ENCODE results near the gene TFF2.

TFF2 gene

DNA sequence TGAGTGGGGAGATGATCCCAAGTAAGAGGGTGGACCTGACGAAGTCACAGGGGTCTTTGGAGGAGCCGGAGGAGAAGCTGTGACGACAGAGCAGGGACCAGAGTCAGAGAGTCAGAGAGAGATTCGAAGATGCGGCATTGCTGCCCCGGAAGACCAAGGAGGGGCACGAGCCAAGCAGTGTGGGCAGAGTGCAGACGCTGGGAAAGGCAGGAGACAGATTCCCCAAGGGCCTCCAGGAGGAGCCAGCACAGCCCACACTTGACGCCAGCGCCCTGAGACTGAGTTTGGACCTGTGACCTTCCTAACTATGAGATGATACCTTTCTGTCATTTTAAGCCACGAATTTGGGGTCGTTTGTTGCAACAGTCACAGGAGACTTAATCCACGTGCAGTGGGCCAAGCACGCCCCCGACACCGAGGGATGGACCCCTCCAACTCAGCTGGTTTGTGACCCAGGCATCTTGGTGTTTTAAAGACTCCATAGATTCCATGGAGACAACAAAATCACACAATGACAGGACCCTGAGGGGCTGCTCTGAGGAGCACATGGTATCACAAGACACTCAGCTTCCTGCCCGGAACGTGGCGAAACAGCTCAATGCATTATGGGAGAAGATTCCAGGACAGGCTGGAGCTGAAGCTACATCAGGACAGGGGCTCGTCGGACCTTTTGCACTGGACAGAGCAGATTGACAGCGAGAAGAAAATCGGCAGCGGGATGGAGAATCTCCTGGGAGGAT lies 26.6 kb upstream of the TFF2 start:
- Histone ChIP-seq H3K36me3 (no peaks in the 10 kb centered on the region), H3K9me3 (ENCODE audit: severe bottlenecking) (peaks cover 4% of the 10 kb centered on the region), H3K4me3 (ENCODE audit: low read depth, low read length) (no peak overlapping the region), H3K27ac (no peak overlapping the region), H3K27me3 (ENCODE audit: insufficient read depth, low read depth, severe bottlenecking) (no peaks in the 10 kb centered on the region)
- TF ChIP-seq, protein P1, sequence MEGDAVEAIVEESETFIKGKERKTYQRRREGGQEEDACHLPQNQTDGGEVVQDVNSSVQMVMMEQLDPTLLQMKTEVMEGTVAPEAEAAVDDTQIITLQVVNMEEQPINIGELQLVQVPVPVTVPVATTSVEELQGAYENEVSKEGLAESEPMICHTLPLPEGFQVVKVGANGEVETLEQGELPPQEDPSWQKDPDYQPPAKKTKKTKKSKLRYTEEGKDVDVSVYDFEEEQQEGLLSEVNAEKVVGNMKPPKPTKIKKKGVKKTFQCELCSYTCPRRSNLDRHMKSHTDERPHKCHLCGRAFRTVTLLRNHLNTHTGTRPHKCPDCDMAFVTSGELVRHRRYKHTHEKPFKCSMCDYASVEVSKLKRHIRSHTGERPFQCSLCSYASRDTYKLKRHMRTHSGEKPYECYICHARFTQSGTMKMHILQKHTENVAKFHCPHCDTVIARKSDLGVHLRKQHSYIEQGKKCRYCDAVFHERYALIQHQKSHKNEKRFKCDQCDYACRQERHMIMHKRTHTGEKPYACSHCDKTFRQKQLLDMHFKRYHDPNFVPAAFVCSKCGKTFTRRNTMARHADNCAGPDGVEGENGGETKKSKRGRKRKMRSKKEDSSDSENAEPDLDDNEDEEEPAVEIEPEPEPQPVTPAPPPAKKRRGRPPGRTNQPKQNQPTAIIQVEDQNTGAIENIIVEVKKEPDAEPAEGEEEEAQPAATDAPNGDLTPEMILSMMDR (IDR thresholded peaks at IDR 0.05; ENCODE audit: low read depth, low read length) = no peak
- DNase-seq = no peak

DNA sequence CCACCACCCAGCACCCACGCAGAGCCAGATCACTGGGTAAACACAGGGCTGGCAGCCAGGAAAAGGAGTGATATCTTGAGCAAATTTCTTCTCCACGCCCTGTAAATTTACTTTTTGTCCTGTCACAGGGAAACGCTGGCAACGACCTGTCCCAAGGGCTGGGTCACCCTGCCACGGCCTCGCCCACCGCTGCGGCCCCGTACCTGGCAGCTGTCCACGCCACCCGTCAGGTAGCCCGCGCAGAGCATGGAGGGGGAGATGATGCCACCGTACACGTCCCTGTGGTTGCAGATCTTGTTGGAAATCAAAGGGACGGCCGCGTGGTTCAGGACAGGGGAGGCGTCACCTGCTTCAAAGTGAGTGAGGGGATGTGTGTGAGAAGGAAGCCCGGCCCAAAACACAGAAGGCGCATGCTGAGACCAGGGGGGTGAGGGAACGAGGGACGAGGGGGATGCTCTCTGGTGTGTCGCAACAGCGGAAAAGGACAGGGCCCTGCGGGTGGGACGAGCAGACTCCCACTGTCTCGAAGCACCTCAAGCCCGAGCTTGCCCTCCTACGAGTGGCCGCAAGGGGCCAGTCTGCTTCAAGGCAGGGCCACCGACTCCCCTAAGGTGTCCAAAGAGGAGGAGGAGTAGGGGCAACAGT lies 25.7 kb upstream of the TFF2 start:
- Histone ChIP-seq H3K4me3 (ENCODE audit: low read depth, low read length) (no peak overlapping the region), H3K9me3 (ENCODE audit: severe bottlenecking) (no peaks in the 10 kb centered on the region), H3K36me3 (no peaks in the 10 kb centered on the region), H3K27me3 (ENCODE audit: insufficient read depth, low read depth, severe bottlenecking) (no peaks in the 10 kb centered on the region), H3K27ac (no peak overlapping the region)
- DNase-seq = no peak
- TF ChIP-seq, protein P1 (IDR thresholded peaks at IDR 0.05; ENCODE audit: low read depth, low read length) = no peak

DNA sequence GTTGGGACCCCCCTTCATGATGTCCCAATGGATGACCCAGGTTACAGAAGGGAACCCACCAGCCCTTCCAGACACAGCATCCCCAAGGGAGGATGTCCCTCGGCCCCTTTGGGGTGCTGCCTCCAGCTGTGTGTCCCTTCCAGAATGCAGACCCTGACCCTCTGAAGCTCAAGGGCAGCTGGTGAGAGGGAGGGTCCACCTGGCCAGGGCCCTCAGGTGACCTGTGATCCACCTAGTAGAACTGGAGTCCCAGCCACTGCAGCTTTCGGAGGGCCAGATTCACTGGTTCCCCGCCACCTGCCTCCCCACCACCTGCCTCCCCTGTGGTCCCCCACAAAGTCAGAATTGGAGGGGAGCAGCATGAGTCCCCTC lies 25.2 kb upstream of the TFF2 start:
- H3K27ac ChIP-seq = no peak overlapping the region
- no peaks in the 10 kb centered on the region for H3K27me3 ChIP-seq (ENCODE audit: insufficient read depth, low read depth, severe bottlenecking)
- H3K9me3 ChIP-seq (ENCODE audit: severe bottlenecking) = no peaks in the 10 kb centered on the region
- H3K4me3 ChIP-seq (ENCODE audit: low read depth, low read length) = no peak overlapping the region
- no peak for DNase-seq
- no peaks in the 10 kb centered on the region for H3K36me3 ChIP-seq
- TF ChIP-seq, protein P1 (IDR thresholded peaks at IDR 0.05; ENCODE audit: low read depth, low read length) = no peak

DNA sequence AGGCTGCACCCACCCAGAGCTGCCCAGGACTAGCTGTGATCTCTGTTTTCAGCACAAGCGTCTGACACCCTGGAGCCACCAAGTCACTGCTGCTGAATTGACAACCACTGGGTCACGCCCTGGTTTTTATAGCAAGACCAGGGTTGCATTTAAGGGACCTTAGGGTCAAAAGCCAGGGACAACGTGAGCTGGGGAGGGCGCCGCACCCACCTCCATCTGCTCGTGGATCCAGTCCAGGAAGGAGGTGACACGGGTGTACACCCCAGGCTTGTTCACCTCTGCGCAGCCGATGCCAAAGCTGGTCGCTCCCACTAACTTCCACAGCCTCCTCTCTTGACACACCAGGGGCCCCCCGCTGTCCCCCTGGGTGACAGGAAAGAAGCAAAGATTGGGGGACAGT lies 24.7 kb upstream of the TFF2 start:
- H3K27ac ChIP-seq = no peak overlapping the region
- no peak for DNase-seq
- no peaks in the 10 kb centered on the region for H3K27me3 ChIP-seq (ENCODE audit: insufficient read depth, low read depth, severe bottlenecking)
- H3K36me3 ChIP-seq = no peaks in the 10 kb centered on the region
- TF ChIP-seq, protein P1 (IDR thresholded peaks at IDR 0.05; ENCODE audit: low read depth, low read length) = no peak
- H3K9me3 ChIP-seq (ENCODE audit: severe bottlenecking) = no peaks in the 10 kb centered on the region
- H3K4me3 ChIP-seq (ENCODE audit: low read depth, low read length) = no peak overlapping the region

DNA sequence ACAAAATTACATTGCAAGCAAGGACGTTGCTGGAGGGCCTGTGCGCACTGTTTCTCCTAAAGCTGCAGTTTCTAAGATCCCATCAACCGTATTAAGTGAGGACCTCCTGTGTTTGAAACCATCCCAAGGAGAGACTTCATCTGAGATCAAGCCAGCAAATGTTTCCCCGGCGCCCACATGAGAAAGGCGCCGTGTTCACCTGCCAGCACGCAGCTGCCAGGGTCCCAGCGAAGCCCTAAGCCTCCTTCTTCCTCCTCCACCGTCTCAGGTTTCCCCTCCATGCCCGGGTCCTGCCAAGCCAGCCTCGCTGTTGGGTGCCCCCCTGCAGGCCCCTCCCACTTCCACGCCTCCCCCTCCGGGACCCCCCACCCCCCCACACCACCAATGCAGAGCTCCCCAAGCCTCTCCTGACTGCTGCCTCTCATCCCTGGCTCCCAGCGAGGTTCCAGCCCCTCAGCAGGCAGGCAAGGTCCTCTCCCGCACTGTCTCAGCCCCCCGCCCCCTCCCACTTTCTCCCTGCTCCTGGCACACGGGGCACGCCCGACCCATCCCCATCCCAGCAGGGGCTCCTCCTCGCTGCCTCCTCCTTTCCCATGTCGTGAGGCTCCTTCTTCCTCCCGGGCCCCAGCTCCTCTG lies 24.2 kb upstream of the TFF2 start:
- no peaks in the 10 kb centered on the region for H3K9me3 ChIP-seq (ENCODE audit: severe bottlenecking)
- TF ChIP-seq, protein P1 (IDR thresholded peaks at IDR 0.05; ENCODE audit: low read depth, low read length) = no peak
- no peaks in the 10 kb centered on the region for H3K27me3 ChIP-seq (ENCODE audit: insufficient read depth, low read depth, severe bottlenecking)
- H3K4me3 ChIP-seq (ENCODE audit: low read depth, low read length) = no peak overlapping the region
- H3K36me3 ChIP-seq = no peaks in the 10 kb centered on the region
- H3K27ac ChIP-seq = no peak overlapping the region
- no peak for DNase-seq
